KMS-11 (cell line): ENCODE results near the gene CSN3.
"Not testable (repeated sequence)": the region's sequence is repeated elsewhere in the genome, so short reads cannot be mapped to it uniquely, and the experiment has no call there.

Source experiments
- H2AFZ ChIP-seq: fragments of 200-600 bp; sonication (generic); 2 replicates; pipeline ENCODE4 v1.6.1; 2016; ENCODE audit warnings: antibody characterized with exemption, mixed run types, low read depth
- H3K27ac ChIP-seq: fragments of 200-600 bp; sonication (generic); 2 replicates; pipeline ENCODE4 v1.6.1; 2016; ENCODE audit warnings: mild to moderate bottlenecking, mixed run types
- H3K27me3 ChIP-seq: fragments of 200-600 bp; sonication (generic); 2 replicates; pipeline ENCODE4 v1.6.1; 2017; ENCODE audit warnings: mild to moderate bottlenecking, low read depth, mixed run types, moderate library complexity; ENCODE audit not compliant: insufficient read depth
- H3K36me3 ChIP-seq: fragments of 200-600 bp; sonication (generic); 2 replicates; pipeline ENCODE4 v1.6.1; 2017; ENCODE audit warnings: mild to moderate bottlenecking, mixed run types; ENCODE audit not compliant: insufficient read depth
- H3K4me1 ChIP-seq: fragments of 200-600 bp; sonication (generic); 2 replicates; pipeline ENCODE4 v1.6.1; 2016; ENCODE audit warnings: mild to moderate bottlenecking, low read depth, mixed run types; ENCODE audit not compliant: poor library complexity, severe bottlenecking
- H3K4me2 ChIP-seq: fragments of 200-600 bp; sonication (generic); 2 replicates; pipeline ENCODE4 v1.7.0; 2016; ENCODE audit warnings: mild to moderate bottlenecking, mixed run types
- H3K4me3 ChIP-seq: fragments of 200-600 bp; sonication (generic); IDR thresholded peaks from 2 replicates; pipeline ENCODE4 v1.6.1; 2017; ENCODE audit warnings: low read depth, low read length, mixed read lengths; ENCODE audit not compliant: insufficient read depth
- H3K79me2 ChIP-seq: fragments of 200-600 bp; sonication (generic); 2 replicates; pipeline ENCODE4 v1.6.1; 2016; ENCODE audit warnings: low read depth, mixed run types; ENCODE audit not compliant: insufficient read depth
- H3K9ac ChIP-seq: fragments of 200-600 bp; sonication (generic); 2 replicates; pipeline ENCODE4 v1.6.1; 2016; ENCODE audit warnings: mild to moderate bottlenecking, mixed run types
- H4K20me1 ChIP-seq: fragments of 200-600 bp; sonication (generic); 2 replicates; pipeline ENCODE4 v1.6.1; 2016; ENCODE audit warnings: mild to moderate bottlenecking, mixed run types; ENCODE audit not compliant: insufficient read depth
- TF ChIP-seq, protein P1 (sequence below): fragments of 200-600 bp; sonication (generic); conservative IDR thresholded peaks from 2 replicates; pipeline ENCODE4 v1.6.1; 2017; ENCODE audit warnings: low read depth, mild to moderate bottlenecking, antibody characterized with exemption, low read length, moderate library complexity, mixed read lengths

CSN3 gene

DNA sequence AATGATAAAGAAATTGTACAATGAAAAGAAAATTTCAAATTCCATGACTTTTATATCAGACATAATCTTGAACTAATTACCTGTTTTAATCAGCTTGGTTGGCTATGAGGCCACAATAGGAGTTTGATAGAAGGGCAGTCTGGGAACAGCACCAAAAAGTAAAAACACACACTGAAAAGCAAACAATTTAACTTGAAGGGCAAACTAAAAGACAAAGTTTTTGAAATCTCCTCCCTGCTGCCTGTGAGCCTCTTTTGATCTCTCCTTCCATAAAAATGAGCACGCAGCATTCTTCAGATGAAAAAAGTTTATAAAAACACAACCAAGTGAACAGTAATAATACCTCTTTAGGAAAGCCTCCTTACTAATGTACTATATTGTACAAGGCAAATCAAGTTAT, 38.8 kb upstream of the CSN3 start:
- H4K20me1 ChIP-seq: no peaks in the 10 kb centered on the region

DNA sequence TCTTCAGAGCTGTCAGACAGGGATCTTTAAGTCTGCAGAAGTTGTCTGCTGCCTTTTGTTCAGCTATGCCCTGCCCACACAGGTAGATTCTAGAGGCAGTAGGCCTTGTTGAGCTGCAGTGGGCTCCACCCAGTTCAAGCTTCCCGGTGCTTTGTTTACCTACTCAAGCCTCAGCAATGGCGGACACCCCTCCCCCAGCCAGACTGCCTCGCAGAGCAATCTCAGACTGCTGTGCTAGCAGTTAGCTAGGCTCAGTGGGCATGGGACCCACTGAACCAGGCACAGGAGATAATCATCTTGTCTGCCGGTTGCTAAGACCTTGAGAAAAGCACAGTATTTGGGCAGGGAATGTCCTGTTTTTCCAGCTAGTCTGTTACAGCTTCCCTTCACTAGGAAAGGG, 29.6 kb upstream of the CSN3 start:
- not testable (repeated sequence) for H2AFZ ChIP-seq, H3K79me2 ChIP-seq, H4K20me1 ChIP-seq, H3K27me3 ChIP-seq, H3K27ac ChIP-seq, H3K36me3 ChIP-seq, H3K4me2 ChIP-seq, H3K9ac ChIP-seq, H3K4me3 ChIP-seq, H3K4me1 ChIP-seq

More for the DNA sequence above, 38.8 kb upstream of the CSN3 start:
- H3K4me2 ChIP-seq: no peak overlapping the region
- H3K36me3 ChIP-seq: no peaks in the 10 kb centered on the region
- no peaks in the 10 kb centered on the region for H3K27me3 ChIP-seq
- no peak overlapping the region for H3K27ac ChIP-seq
- H3K79me2 ChIP-seq: no peaks in the 10 kb centered on the region
- no peaks in the 10 kb centered on the region for H3K4me1 ChIP-seq
- TF ChIP-seq, protein P1, sequence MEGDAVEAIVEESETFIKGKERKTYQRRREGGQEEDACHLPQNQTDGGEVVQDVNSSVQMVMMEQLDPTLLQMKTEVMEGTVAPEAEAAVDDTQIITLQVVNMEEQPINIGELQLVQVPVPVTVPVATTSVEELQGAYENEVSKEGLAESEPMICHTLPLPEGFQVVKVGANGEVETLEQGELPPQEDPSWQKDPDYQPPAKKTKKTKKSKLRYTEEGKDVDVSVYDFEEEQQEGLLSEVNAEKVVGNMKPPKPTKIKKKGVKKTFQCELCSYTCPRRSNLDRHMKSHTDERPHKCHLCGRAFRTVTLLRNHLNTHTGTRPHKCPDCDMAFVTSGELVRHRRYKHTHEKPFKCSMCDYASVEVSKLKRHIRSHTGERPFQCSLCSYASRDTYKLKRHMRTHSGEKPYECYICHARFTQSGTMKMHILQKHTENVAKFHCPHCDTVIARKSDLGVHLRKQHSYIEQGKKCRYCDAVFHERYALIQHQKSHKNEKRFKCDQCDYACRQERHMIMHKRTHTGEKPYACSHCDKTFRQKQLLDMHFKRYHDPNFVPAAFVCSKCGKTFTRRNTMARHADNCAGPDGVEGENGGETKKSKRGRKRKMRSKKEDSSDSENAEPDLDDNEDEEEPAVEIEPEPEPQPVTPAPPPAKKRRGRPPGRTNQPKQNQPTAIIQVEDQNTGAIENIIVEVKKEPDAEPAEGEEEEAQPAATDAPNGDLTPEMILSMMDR: no peak
- no peak overlapping the region for H3K9ac ChIP-seq
- H2AFZ ChIP-seq: no peak overlapping the region
- no peak overlapping the region for H3K4me3 ChIP-seq

DNA sequence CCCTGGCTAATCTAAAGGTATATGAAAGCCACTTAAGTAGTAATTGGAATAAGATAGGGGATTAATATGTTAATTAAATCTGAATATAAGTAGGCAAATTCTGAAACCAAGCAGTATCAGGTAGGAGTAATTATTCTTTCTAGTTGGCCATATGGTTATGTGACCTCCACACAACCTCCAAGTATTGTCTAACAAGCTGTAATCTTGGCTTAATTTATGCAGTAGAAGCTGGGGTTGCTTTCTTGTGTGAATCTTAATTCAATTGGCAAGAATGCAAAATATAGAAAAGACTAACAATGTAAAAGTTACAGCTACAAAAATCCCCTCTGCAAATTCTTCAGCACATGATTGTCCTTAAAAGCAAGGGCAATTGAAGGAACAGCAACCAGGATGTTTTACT, 26.3 kb upstream of the CSN3 start:
- H3K4me2 ChIP-seq, H3K4me3 ChIP-seq, H2AFZ ChIP-seq, H4K20me1 ChIP-seq, H3K79me2 ChIP-seq, H3K27ac ChIP-seq, H3K9ac ChIP-seq, H3K27me3 ChIP-seq, H3K4me1 ChIP-seq, H3K36me3 ChIP-seq: not testable (repeated sequence)

DNA sequence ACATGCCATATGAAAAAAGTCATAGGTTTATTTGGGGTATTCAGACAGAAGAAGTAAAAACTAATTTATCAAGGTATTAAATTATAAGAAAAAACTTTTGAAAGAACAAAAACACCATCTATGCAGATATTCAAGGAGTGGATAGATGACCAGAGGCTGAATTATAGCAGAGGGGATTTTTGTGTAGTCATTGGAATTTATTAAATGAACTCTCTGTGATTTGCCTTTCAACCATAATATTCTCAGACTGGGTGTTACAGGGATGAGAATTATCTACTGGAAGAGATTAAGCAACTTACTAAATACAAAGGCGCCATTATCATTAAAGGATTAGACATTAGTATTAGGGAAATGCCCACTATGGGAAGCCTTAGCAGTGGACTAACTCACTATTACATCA, 25.8 kb upstream of the CSN3 start:
- H2AFZ ChIP-seq, H3K4me1 ChIP-seq, H3K27me3 ChIP-seq, H3K79me2 ChIP-seq, H3K4me3 ChIP-seq, H3K4me2 ChIP-seq, H3K9ac ChIP-seq, H3K27ac ChIP-seq, H3K36me3 ChIP-seq, H4K20me1 ChIP-seq: not testable (repeated sequence)

DNA sequence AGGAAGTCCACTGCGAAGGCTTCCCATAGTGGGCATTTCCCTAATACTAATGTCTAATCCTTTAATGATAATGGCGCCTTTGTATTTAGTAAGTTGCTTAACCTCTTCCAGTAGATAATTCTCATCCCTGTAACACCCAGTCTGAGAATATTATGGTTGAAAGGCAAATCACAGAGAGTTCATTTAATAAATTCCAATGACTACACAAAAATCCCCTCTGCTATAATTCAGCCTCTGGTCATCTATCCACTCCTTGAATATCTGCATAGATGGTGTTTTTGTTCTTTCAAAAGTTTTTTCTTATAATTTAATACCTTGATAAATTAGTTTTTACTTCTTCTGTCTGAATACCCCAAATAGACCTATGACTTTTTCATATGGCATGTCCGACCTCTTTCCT, 21.0 kb upstream of the CSN3 start:
- not testable (repeated sequence) for H3K9ac ChIP-seq, H3K4me2 ChIP-seq, H3K27ac ChIP-seq, H3K4me1 ChIP-seq, H3K4me3 ChIP-seq, H3K79me2 ChIP-seq, H3K27me3 ChIP-seq, H3K36me3 ChIP-seq, H4K20me1 ChIP-seq, H2AFZ ChIP-seq

DNA sequence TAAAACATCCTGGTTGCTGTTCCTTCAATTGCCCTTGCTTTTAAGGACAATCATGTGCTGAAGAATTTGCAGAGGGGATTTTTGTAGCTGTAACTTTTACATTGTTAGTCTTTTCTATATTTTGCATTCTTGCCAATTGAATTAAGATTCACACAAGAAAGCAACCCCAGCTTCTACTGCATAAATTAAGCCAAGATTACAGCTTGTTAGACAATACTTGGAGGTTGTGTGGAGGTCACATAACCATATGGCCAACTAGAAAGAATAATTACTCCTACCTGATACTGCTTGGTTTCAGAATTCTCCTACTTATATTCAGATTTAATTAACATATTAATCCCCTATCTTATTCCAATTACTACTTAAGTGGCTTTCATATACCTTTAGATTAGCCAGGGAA, 20.6 kb upstream of the CSN3 start:
- H2AFZ ChIP-seq, H3K36me3 ChIP-seq, H3K27me3 ChIP-seq, H4K20me1 ChIP-seq, H3K4me2 ChIP-seq, H3K4me3 ChIP-seq, H3K9ac ChIP-seq, H3K79me2 ChIP-seq, H3K4me1 ChIP-seq, H3K27ac ChIP-seq: not testable (repeated sequence)

DNA sequence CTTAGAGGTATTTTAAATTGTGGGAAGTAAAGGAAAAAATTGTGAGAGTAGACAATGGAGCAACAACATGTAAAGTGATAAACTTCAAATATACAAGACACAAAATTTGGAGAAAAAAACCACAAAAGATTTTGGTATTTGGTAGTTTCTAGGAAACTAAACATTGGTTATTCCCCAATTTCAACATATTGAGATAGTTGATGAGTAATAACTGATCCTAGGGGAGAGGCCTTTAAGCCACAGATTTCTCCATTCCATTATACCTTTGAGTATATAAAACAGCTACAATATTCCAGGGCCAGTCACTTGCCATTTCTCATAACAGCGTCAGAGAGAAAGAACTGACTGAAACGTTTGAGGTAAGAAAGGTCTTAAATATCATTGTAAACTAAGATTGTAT, 16.6 kb upstream of the CSN3 start, which contains the start of gene FDCSP:
Gene FDCSP, plus strand, starts transcription at position 301 of the 400 bp plus-strand sequence. CDS start 5,071 bp downstream, outside the sequence.
- H3K4me2 ChIP-seq: no peak within 1 kb of the TSS
- H2AFZ ChIP-seq: no peak within 1 kb of the TSS
- no peaks in the 10 kb centered on the region for H4K20me1 ChIP-seq
- no peaks in the 10 kb centered on the region for H3K36me3 ChIP-seq
- H3K79me2 ChIP-seq: no peaks in the 10 kb centered on the region
- TF ChIP-seq, protein P1: no peak
- no peak within 1 kb of the TSS for H3K27ac ChIP-seq
- H3K4me3 ChIP-seq: no peak within 1 kb of the TSS
- H3K4me1 ChIP-seq: no peaks in the 10 kb centered on the region
- no peak within 1 kb of the TSS for H3K9ac ChIP-seq
- H3K27me3 ChIP-seq: no peaks in the 10 kb centered on the region
